ENCODE results near the gene POLD4.

GRCh38 chr11:67365736-67366444 is 12.5 kb upstream of the POLD4 start:
- TF ChIP-seq CTCF (IDR thresholded peaks at IDR 0.05; ENCODE audit: low read depth, low read length, missing input control) (no peak), GABPA (IDR thresholded peaks at IDR 0.05 in 1 of 2, conservative IDR thresholded peaks at IDR 0.05 in 1 of 2) (no peak), FOXA1 (IDR thresholded peaks at IDR 0.05) (no peak), TAF1 (conservative IDR thresholded peaks at IDR 0.05) (no peak), ZBTB33 (IDR thresholded peaks at IDR 0.05) (no peak), RAD21 (IDR thresholded peaks at IDR 0.05) (no peak), JUND (IDR thresholded peaks at IDR 0.05) (no peak), ATF3 (IDR thresholded peaks at IDR 0.05) (no peak), MAX (IDR thresholded peaks at IDR 0.05) (no peak), YY1 (IDR thresholded peaks at IDR 0.05) (no peak), NR2F2 (IDR thresholded peaks at IDR 0.05) (no peak)
